Activated T-helper 1 cell treated with anti-CD3 and anti-CD28 coated beads, Interleukin-12 subunit alpha, Interleukin-12 subunit beta, Interleukin-2, Interleukin-4 antibody, amounts not matched to agents 30 ng/mL and 10 ng/mL and 1 ng/mL, durations not matched to agents 14 hours and 24 hours and 36 hours (primary cell): ENCODE results near the gene GNG8. TPM values are rescaled to one million over a fixed set of nuclear protein-coding genes. Genes with fewer than 3 reads are reported as not detected.
A peak's percentile ranks its signal among the peaks of the same experiment; 100 is the strongest.

Experiments used
- DNase-seq: peaks from one replicate; pipeline ENCODE4 v3.0.0; 2021; ENCODE audit warnings: low spot score
- H3K27ac Mint-ChIP-seq: one replicate; pipeline ENCODE4 v1.8.0; 2021; ENCODE audit warnings: mild to moderate bottlenecking, mixed read lengths
- H3K27me3 Mint-ChIP-seq: one replicate; pipeline ENCODE4 v1.8.0; 2022; ENCODE audit warnings: mild to moderate bottlenecking, moderate library complexity, mixed read lengths; ENCODE audit not compliant: insufficient read depth
- H3K36me3 Mint-ChIP-seq: one replicate; pipeline ENCODE4 v1.8.0; 2021; ENCODE audit warnings: low read depth, mixed read lengths
- H3K4me1 Mint-ChIP-seq: one replicate; pipeline ENCODE4 v1.8.0; 2021; ENCODE audit warnings: low read depth, mixed read lengths
- H3K4me3 Mint-ChIP-seq: one replicate; pipeline ENCODE4 v1.8.0; 2021; ENCODE audit warnings: mild to moderate bottlenecking, moderate library complexity, mixed read lengths
- H3K9me3 Mint-ChIP-seq: one replicate; pipeline ENCODE4 v1.8.0; 2021; ENCODE audit warnings: mixed read lengths
- intact Hi-C: fragments of 100-400 bp; cut with micrococcal nuclease; formaldehyde crosslinking; loops from one replicate; pipeline ENCODE4 v1.15.1; 2024
- total RNA-seq: library from RNA; stranded (reverse); gene quantifications from 2 replicates; pipeline ENCODE4 v1.2.3, GENCODE V29; 2022

GNG8 gene
- total RNA-seq, 1 donor from 2014 or later, result 18.6 TPM

GRCh38 chr19:46659151-46660007 lies 23.4 kb upstream of the GNG8 start:
- intact Hi-C loops, result loop anchor here (2.0 kb wide), 2 partner anchors 57 to 597 kb away; partner anchors contain the start of genes CCDC9 and PRKD2
- peaks cover 2% of the 10 kb centered on the region for H3K36me3 Mint-ChIP-seq
- H3K9me3 Mint-ChIP-seq, result no peaks in the 10 kb centered on the region
- H3K4me1 Mint-ChIP-seq, result peaks cover 19% of the 10 kb centered on the region
- H3K27me3 Mint-ChIP-seq, result peaks cover 43% of the 10 kb centered on the region
- peak overlapping the region; percentile 83 for H3K4me3 Mint-ChIP-seq
- DNase-seq, result no peak
- peak overlapping the region; percentile 41 for H3K27ac Mint-ChIP-seq

- Mint-ChIP-seq H3K27me3 (peaks cover 43% of the 10 kb centered on the region), H3K27ac (no peak overlapping the region), H3K4me3 (no peak overlapping the region), H3K36me3 (peaks cover 3% of the 10 kb centered on the region), H3K9me3 (no peaks in the 10 kb centered on the region), H3K4me1 (peaks cover 8% of the 10 kb centered on the region)
- DNase-seq, result no peak
- intact Hi-C loops, result no loop called here
Observed at GRCh38 chr19:46656541-46656940, 20.5 kb upstream of the GNG8 start.

GRCh38 chr19:46654621-46655152 lies 18.7 kb upstream of the GNG8 start:
- Mint-ChIP-seq H3K27ac (no peak overlapping the region), H3K9me3 (no peaks in the 10 kb centered on the region), H3K36me3 (peaks cover 6% of the 10 kb centered on the region), H3K4me3 (no peak overlapping the region), H3K4me1 (peaks cover 2% of the 10 kb centered on the region), H3K27me3 (peaks cover 49% of the 10 kb centered on the region)
- intact Hi-C loops, result no loop called here
- DNase-seq, result no peak

GRCh38 chr19:46650445-46650844 lies 14.4 kb upstream of the GNG8 start:
- H3K4me3 Mint-ChIP-seq, result no peak overlapping the region
- H3K4me1 Mint-ChIP-seq, result peaks cover 9% of the 10 kb centered on the region
- H3K36me3 Mint-ChIP-seq, result peaks cover 15% of the 10 kb centered on the region
- H3K27ac Mint-ChIP-seq, result no peak overlapping the region
- no peak for DNase-seq
- intact Hi-C loops, result no loop called here
- H3K9me3 Mint-ChIP-seq, result peaks cover 4% of the 10 kb centered on the region
- H3K27me3 Mint-ChIP-seq, result peaks cover 46% of the 10 kb centered on the region

GRCh38 chr19:46648961-46649960 lies 13.3 kb upstream of the GNG8 start:
- no peak overlapping the region for H3K27ac Mint-ChIP-seq
- peaks cover 52% of the 10 kb centered on the region for H3K27me3 Mint-ChIP-seq
- intact Hi-C loops, result no loop called here
- H3K4me1 Mint-ChIP-seq, result peaks cover 9% of the 10 kb centered on the region
- H3K9me3 Mint-ChIP-seq, result peaks cover 4% of the 10 kb centered on the region
- H3K4me3 Mint-ChIP-seq, result no peak overlapping the region
- no peak for DNase-seq
- peaks cover 15% of the 10 kb centered on the region for H3K36me3 Mint-ChIP-seq

GRCh38 chr19:46648060-46648960 lies 12.3 kb upstream of the GNG8 start:
- H3K36me3 Mint-ChIP-seq, result peaks cover 14% of the 10 kb centered on the region
- H3K27ac Mint-ChIP-seq, result peak overlapping the region; percentile 40
- DNase-seq, result no peak
- peak overlapping the region; percentile 22 for H3K4me3 Mint-ChIP-seq
- peaks cover 9% of the 10 kb centered on the region for H3K4me1 Mint-ChIP-seq
- H3K9me3 Mint-ChIP-seq, result peaks cover 4% of the 10 kb centered on the region
- intact Hi-C loops, result no loop called here
- peaks cover 48% of the 10 kb centered on the region for H3K27me3 Mint-ChIP-seq

- no peak overlapping the region for H3K4me3 Mint-ChIP-seq
- peaks cover 4% of the 10 kb centered on the region for H3K9me3 Mint-ChIP-seq
- no peak overlapping the region for H3K27ac Mint-ChIP-seq
- DNase-seq, result no peak
- H3K27me3 Mint-ChIP-seq, result peaks cover 50% of the 10 kb centered on the region
- intact Hi-C loops, result no loop called here
- peaks cover 9% of the 10 kb centered on the region for H3K4me1 Mint-ChIP-seq
- H3K36me3 Mint-ChIP-seq, result peaks cover 14% of the 10 kb centered on the region
Observed at GRCh38 chr19:46646402-46646801, 10.4 kb upstream of the GNG8 start.

- H3K36me3 Mint-ChIP-seq, result peaks cover 9% of the 10 kb centered on the region
- H3K4me3 Mint-ChIP-seq, result no peak overlapping the region
- no peak overlapping the region for H3K27ac Mint-ChIP-seq
- intact Hi-C loops, result no loop called here
- H3K4me1 Mint-ChIP-seq, result peaks cover 9% of the 10 kb centered on the region
- peaks cover 40% of the 10 kb centered on the region for H3K27me3 Mint-ChIP-seq
- no peak for DNase-seq
- H3K9me3 Mint-ChIP-seq, result peaks cover 4% of the 10 kb centered on the region
Observed at GRCh38 chr19:46644720-46645119, 8.7 kb upstream of the GNG8 start.

GRCh38 chr19:46640656-46641055 lies 4.7 kb upstream of the GNG8 start:
- no peaks in the 10 kb centered on the region for H3K4me1 Mint-ChIP-seq
- H3K36me3 Mint-ChIP-seq, result peaks cover 2% of the 10 kb centered on the region
- H3K27me3 Mint-ChIP-seq, result peaks cover 20% of the 10 kb centered on the region
- intact Hi-C loops, result no loop called here
- H3K9me3 Mint-ChIP-seq, result no peaks in the 10 kb centered on the region
- no peak for DNase-seq
- no peak overlapping the region for H3K27ac Mint-ChIP-seq
- peak overlapping the region; percentile 58 for H3K4me3 Mint-ChIP-seq

GRCh38 chr19:46639358-46640182 lies 3.6 kb upstream of the GNG8 start:
- Mint-ChIP-seq H3K27ac (peak overlapping the region; percentile 30), H3K27me3 (peaks cover 13% of the 10 kb centered on the region), H3K36me3 (no peaks in the 10 kb centered on the region), H3K9me3 (no peaks in the 10 kb centered on the region), H3K4me1 (no peaks in the 10 kb centered on the region), H3K4me3 (no peak overlapping the region)
- no peak for DNase-seq
- intact Hi-C loops, result no loop called here

GRCh38 chr19:46637224-46637623 lies 1.2 kb upstream of the GNG8 start:
- H3K27me3 Mint-ChIP-seq, result peaks cover 9% of the 10 kb centered on the region
- peaks cover 4% of the 10 kb centered on the region for H3K36me3 Mint-ChIP-seq
- H3K27ac Mint-ChIP-seq, result no peak overlapping the region
- DNase-seq, result no peak
- H3K4me3 Mint-ChIP-seq, result no peak overlapping the region
- intact Hi-C loops, result no loop called here
- H3K4me1 Mint-ChIP-seq, result peaks cover 11% of the 10 kb centered on the region
- H3K9me3 Mint-ChIP-seq, result no peaks in the 10 kb centered on the region
